SKM-1 (cell line): ENCODE measurements around the gene TSPAN18.

Experiments used
- DNase-seq: peaks from one replicate; lab custom pipeline; 2025; ENCODE audit not compliant: unreplicated experiment; lab: John Stamatoyannopoulos, UW

TSPAN18 gene

DNA sequence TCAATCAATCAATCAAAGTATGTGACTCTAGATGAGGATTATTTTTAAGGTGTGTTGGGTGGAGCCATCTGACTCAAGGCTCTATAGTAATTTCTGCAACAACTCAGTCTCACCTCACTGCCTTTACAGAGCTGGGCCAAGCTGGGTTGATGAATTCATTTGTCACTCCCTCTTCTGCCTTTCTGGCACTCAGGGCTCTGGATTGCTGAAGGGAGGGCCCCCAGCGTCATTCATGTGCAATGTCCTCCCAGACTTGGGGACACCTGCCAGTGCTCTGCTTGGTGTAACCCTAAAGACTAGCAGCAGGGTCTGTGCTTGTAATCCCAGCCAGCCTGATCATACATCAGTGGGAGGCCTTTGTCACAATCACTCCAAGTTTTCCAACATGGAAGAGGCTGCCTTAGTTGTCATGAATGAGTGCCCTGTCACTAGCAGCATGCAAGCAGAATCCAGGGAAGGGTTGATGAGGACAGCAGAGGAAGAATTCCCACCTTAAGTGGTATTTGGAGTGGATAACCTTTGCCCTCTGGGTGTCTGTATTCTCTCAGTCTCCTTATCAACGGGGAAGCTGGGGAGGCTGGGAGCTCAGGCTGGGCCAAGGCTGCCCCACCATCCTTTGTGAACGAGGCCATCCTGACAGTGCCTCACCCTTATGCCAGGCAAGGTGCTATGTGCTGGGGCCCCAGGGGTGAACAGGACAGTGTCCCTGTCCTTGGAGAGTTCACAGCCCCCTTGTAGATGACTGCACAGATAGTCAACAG, 225.9 kb downstream of the TSPAN18 start:
- no peak for DNase-seq

DNA sequence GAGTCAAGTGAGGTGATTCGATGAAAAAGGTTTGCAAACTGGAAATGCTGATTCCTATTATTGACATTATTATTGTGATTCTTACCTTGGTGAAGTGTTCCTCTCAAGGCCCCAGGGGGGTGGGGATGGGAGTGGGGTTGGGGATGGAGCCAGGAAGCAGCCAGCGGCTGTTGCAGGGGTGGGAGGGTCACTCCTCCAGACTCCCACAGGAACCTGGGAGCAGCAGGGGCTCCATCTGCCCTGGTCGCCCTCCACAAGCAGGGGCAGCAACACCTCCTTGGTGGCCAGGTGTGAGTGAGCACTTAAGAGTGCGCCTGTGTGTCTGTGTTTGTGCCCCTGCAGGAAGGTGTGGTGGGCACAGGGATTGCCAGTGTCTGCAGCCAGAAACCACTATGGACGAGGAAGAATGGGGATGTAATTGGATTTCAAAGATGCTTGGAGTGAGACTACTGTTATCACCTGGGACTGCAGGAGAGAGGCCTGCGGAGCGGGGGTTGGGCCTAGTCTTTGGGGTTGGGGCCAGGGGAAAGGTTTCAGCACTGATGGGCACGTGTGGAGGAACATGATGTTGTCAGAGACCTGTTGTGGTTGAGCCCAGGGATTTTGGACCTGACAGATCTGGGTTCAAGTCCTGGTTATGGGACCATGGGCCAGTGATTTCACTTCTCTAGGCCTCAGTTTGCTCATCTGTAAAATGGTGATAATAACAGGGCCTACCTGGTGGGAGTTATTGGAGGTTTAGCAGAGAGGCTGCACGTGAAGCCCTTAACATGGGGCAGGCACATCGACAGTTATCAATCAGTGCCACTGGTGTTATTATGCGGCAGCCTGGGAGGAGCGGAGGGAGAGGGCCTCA, 227.5 kb downstream of the TSPAN18 start:
- no peak for DNase-seq

- peak; percentile 93 for DNase-seq
Observed at GRCh38 chr11:44955015-44955738, 228.4 kb downstream of the TSPAN18 start.

DNA sequence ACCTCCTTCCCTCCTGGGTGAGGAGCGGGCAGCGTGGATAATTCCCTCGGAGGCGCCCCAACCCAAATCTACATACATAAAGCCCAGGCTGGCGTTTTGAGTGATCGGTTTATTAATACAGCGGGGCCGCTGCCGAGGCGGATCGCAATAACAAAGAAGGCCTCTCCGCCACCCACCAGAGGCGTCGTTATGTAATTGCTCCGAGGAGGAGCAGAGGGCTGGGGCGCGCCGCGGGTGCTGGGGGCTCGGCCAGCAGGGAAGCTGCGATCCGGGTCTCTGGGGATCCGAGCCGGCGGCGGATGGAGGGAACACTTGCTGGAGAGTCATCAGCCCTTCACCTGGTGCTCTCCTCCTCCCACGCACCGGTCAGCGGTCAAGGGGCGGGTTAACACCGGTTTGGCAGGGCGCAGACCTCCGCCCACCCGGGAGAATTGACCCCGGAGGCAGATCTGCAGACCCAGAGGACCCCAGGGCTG, 230.3 kb downstream of the TSPAN18 start:
- no peak for DNase-seq

DNA sequence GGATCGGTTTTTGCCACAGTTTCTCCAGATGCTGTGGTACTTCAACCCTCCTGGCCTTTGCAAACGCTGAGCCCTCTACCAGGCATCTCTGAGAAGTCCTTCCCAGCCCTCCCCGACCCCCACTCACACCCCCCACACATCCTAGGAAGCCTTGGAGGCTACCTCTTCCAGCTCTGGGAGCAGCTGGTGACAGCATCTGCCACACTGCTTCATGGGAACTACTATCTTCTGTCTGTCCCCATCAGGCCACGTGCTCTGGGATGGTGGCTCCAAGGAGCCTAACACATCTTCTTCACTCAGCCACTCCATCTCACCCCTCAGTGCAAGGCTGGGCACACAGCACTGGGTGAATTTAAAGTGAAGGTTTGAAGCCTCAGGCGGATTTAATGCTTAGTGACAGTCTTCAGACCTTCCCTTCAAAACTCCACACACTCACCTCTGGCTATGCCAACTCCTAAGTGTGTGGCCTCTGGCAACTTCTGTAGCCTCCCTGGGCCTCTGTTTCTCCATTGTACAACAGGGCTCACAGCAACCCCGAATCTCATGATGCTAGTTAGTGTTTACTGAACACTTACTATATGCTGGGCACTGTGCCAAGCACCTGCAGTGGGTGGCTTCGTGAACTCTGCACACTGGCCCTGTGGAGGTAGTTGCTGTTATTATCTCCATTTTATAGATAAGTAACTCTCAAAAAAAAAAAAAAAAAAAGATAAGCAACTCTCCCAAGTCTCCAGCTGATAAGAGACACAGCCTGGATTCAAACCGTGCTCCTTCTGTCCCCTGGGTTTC, 231.2 kb downstream of the TSPAN18 start:
- no peak for DNase-seq

GRCh38 chr11:44959064-44959463, 232.3 kb downstream of the TSPAN18 start:
- DNase-seq, result no peak

DNA sequence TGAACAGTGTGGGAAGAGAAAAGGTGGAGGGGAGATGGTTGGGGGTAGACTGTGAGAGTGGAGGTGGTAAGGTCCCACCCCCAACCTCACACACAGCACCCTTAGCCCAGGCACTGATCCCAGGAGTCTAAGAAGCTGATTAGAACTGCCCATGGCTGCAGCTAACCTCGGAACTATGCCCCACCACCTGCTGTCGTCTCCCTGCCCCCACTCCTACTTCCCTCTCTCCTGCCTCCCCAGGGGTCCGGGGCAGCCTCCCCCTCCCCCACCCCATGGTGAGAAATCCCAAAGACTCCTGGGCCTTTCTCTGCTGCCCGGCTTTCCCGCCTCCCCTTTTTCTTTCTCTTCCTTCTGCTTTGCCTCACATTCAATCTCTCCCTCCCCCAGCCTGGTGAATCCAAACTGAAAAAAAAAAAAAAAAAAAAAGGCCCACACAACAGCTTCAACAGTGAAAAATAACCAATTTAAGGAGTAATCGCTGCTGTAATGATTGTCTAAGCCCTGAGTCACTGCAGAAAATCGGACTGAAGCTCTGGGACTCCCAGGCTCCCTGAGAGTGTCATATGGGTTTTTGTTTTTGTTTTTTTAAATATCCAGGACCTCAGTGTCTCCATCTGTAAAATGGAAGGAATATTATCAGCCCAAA, 233.6 kb downstream of the TSPAN18 start:
- no peak for DNase-seq

DNA sequence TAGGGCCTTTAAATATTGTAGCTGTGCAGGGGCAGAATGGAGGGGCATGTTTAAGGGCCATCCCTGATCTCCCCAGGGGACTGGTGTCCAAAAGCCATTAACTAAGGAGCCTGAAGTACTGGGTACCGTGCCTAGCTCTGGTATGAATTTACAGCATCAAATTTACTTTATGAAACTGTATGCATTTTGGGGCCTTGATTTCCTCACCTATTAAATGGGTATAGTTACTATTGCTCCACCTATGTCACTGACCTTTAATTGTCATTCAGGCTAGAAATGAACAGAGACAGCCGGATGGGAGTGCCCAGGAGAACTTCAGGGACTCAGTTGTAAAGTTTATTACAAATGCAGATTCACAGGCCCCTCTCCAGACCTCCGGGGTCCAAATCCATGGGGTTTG, 235.7 kb downstream of the TSPAN18 start:
- no peak for DNase-seq

GRCh38 chr11:44963136-44963535, 236.4 kb downstream of the TSPAN18 start:
- no peak for DNase-seq

- no peak for DNase-seq
Observed at GRCh38 chr11:44963948-44964347, 237.2 kb downstream of the TSPAN18 start.

DNA sequence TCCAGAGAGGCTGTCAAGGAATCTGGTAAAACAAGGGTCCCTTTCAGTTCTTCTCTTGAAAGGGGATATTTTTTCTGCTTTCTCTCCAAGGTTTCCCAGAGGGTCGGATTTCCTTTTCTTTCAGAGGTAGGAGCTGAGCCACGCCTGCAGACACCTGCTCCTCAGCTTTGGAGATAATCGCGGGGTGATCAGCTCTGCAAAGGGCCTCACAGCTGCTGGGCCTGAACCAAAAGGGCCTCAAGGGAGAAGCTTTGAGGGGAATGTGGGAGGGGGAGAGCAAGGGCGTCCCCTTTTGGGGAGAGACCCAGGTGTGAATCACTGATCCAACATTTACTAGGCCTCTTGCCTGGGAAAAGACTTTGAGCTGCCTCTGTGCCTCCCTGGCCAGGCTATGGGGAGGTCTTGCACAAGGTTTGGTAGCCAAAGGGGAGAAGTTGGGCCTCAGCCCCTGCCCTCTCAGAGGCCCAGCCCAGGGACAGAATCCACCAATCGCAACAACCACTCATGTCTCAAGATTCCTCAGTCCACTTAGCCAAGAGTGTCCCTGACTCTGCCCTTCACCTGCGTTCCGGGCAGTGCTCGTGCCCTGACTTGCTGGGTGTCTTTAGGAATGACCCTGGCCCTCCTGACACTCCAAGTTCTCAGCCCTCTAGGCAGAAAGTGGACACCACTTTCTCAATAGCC, 237.9 kb downstream of the TSPAN18 start:
- DNase-seq, result no peak

DNA sequence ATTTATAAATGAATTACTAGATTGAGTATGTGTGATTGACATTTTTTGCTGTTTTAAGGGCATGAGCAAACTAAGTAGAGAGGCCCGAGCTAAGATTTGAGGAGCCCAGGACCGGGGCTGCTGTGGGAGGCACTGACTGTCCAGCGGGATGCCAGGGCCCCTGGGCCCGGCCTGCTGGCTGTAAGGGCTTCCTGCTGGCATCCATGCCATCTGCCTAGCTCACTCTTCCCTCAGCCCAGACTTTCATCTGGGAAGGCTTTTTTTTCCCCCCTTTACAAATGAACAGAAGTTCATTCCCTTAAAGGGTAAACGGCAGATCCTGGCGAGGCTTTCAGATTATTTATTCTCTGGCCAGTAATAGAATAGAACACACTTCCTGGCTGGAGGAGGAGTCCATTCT, 239.9 kb downstream of the TSPAN18 start:
- no peak for DNase-seq

DNA sequence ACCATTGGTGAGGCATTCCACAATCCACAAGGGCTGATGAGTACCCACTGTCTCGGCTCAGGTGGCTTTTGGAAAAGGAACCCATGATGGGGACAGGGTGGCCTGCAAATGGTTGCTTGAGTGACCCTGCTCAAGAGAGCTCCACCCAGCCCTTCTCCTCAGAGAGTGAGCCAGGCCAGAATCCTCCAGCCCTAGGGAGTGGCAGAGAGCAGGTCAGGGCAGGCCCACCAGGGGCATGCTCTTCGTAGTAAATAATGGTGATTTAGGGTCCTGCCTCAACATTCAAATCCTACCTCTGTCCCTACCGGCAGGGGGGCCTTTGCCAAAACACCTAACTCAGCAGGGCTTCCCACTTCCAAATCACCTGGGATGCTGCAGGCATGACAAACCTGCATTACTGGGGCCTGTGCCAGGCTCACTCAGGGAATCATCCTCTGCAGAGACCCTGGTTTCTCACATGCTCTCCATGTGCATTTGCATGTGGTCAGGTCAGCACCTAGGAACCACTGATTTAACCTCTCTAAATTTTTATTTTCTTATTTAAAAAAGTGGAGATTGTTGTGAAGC, 241.3 kb downstream of the TSPAN18 start:
- no peak for DNase-seq

DNA sequence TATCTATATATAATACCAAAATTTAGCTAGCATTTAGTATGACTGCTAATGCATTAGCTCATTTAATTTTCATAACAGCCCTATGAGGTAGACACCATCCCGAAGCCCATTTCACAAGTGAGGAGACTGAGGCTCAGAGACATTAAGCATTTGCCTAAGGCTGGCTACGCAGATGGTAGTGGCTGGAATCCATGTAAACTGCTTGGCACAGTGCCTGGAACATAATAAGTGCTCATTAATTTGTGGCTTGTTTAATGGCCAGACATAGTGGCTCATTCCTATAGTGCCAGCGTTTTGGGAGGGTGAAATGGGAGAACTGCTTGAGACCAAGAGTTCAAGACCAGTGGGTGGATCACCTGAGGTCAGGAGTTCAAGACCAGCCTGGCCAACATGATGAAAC, 241.7 kb downstream of the TSPAN18 start:
- DNase-seq, result no peak

DNA sequence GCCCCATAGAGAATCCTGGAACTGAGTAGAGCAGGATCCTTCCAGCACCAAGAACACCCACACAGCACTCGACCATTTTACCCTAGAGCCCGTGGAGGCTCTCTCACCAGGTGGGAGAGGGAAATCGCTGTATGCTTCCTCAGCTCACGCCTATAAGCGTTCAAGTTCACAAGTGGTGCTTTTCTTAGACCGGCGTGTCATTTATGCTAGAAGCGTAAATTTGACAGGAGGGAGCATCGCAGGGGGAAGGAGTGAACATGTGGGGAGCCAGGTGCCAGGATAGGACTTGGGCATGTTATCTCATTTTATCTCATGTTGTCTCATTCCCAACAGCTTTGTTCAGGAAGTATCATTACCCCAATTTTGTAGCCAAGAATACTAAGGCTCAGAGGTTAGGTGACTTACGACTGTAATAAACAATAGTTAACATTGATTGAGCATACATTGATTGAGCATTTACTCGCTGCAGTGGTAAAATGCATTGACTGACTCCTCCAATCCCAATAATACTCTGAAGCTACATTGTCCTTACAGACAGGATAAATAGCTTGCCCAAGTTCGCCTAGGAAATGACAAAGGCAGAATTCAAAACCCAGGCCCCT, 243.0 kb downstream of the TSPAN18 start:
- DNase-seq, result no peak

- peak; percentile 94 for DNase-seq
Observed at GRCh38 chr11:44970293-44970692, 243.5 kb downstream of the TSPAN18 start.

DNA sequence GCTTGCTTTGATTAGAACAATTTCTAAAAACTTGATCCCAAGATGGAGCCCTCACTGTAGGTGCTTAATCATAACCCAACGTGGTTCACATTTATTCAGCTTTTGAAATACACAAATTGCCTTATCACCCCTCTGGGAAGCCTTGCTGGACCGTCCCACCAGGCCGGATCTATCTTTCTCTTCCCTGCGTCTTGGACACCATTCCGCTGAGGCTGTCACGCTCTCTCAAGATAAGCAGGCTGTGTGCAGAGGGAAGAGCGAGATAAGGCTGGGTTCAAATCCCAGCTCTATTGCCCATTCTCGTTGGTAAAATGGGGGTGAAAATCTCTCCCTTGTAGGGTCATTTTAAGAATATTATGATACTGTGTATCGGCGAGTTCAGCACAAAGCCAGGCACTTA, 244.4 kb downstream of the TSPAN18 start:
- no peak for DNase-seq

- DNase-seq, result no peak
Observed at GRCh38 chr11:44972746-44973435, 246.1 kb downstream of the TSPAN18 start.
